H9 (cell line): ENCODE results near the gene CEP97. TPM values are rescaled to one million over a fixed set of nuclear protein-coding genes. Genes with fewer than 3 reads are reported as not detected.

Experiments used
- DNase-seq: peaks from one replicate; pipeline ENCODE4 v3.0.0-alpha.2; 2017
- H2AFZ ChIP-seq: one replicate; pipeline ENCODE4 v1.6.1; 2013; ENCODE audit warnings: mild to moderate bottlenecking, low read length, control low read depth, moderate library complexity
- H2AK5ac ChIP-seq: 2 replicates; pipeline ENCODE4 v1.6.1; 2013; ENCODE audit warnings: low read length, control low read depth, mixed read lengths; ENCODE audit not compliant: insufficient read length
- H2BK120ac ChIP-seq: one replicate; pipeline ENCODE4 v1.6.1; 2013; ENCODE audit warnings: low read depth, mild to moderate bottlenecking, low read length, control low read depth, inconsistent platforms; ENCODE audit not compliant: poor library complexity, severe bottlenecking
- H2BK12ac ChIP-seq: 2 replicates; pipeline ENCODE4 v1.6.1; 2013; ENCODE audit warnings: low read length, control low read depth, mixed read lengths, low read depth; ENCODE audit not compliant: insufficient read length
- H2BK15ac ChIP-seq: 2 replicates; pipeline ENCODE4 v1.6.1; 2013; ENCODE audit warnings: low read depth, low read length, control low read depth
- H2BK20ac ChIP-seq: one replicate; pipeline ENCODE4 v1.6.1; 2013; ENCODE audit warnings: low read depth, mild to moderate bottlenecking, low read length, control low read depth, inconsistent platforms; ENCODE audit not compliant: poor library complexity, severe bottlenecking
- H2BK5ac ChIP-seq: 2 replicates; pipeline ENCODE4 v1.6.1; 2013; ENCODE audit warnings: low read length, control low read depth, mixed read lengths; ENCODE audit not compliant: insufficient read length
- H3K14ac ChIP-seq: 2 replicates; pipeline ENCODE4 v1.6.1; 2013; ENCODE audit warnings: low read length, control low read depth; ENCODE audit not compliant: insufficient read depth
- H3K18ac ChIP-seq: 2 replicates; pipeline ENCODE4 v1.6.1; 2013; ENCODE audit warnings: low read depth, mild to moderate bottlenecking, mixed read lengths, low read length, control low read depth; ENCODE audit not compliant: insufficient read length
- H3K23ac ChIP-seq: 2 replicates; pipeline ENCODE4 v1.6.1; 2013; ENCODE audit warnings: low read length, control low read depth, mixed read lengths, low read depth; ENCODE audit not compliant: insufficient read length
- H3K23me2 ChIP-seq: 2 replicates; pipeline ENCODE4 v1.6.1; 2013; ENCODE audit warnings: low read depth, mild to moderate bottlenecking, mixed read lengths, low read length, control low read depth; ENCODE audit not compliant: insufficient read length, poor library complexity, severe bottlenecking
- H3K27ac ChIP-seq: 2 replicates; pipeline ENCODE4 v1.5.1; 2013; ENCODE audit warnings: low read length, control low read depth, mixed read lengths, low read depth; ENCODE audit not compliant: insufficient read length
- H3K27me3 ChIP-seq: 2 replicates; pipeline ENCODE4 v1.6.1; 2013; ENCODE audit warnings: low read length, control low read depth, inconsistent platforms; ENCODE audit not compliant: insufficient read depth
- H3K4ac ChIP-seq: 2 replicates; pipeline ENCODE4 v1.6.1; 2013; ENCODE audit warnings: low read depth, mild to moderate bottlenecking, control low read depth, inconsistent platforms, low read length, moderate library complexity
- H3K4me1 ChIP-seq: 2 replicates; pipeline ENCODE4 v1.6.1; 2013; ENCODE audit warnings: low read length, control low read depth, inconsistent platforms; ENCODE audit not compliant: insufficient read depth
- H3K4me2 ChIP-seq: 2 replicates; pipeline ENCODE4 v1.6.1; 2013; ENCODE audit warnings: low read length, control low read depth, mixed read lengths; ENCODE audit not compliant: insufficient read length, insufficient read depth
- H3K56ac ChIP-seq: 2 replicates; pipeline ENCODE4 v1.6.1; 2013; ENCODE audit warnings: low read depth, mild to moderate bottlenecking, mixed read lengths, low read length, control low read depth; ENCODE audit not compliant: insufficient read length
- H3K79me1 ChIP-seq: 2 replicates; pipeline ENCODE4 v1.6.1; 2013; ENCODE audit warnings: low read depth, mild to moderate bottlenecking, moderate library complexity, low read length, control low read depth, inconsistent platforms; ENCODE audit not compliant: insufficient read depth, poor library complexity, severe bottlenecking
- H3K79me2 ChIP-seq: 2 replicates; pipeline ENCODE4 v1.6.1; 2013; ENCODE audit warnings: low read length, control low read depth, inconsistent platforms; ENCODE audit not compliant: insufficient read depth
- H3K9ac ChIP-seq: 2 replicates; pipeline ENCODE4 v1.6.1; 2013; ENCODE audit warnings: low read length, control low read depth, mixed read lengths; ENCODE audit not compliant: insufficient read length; ENCODE audit errors: extremely low read depth
- H3K9me3 ChIP-seq: one replicate; pipeline ENCODE4 v1.6.1; 2013; ENCODE audit warnings: low read depth, low read length, inconsistent platforms; ENCODE audit not compliant: control insufficient read depth
- H3T11ph ChIP-seq: one replicate; pipeline ENCODE4 v1.6.1; 2013; ENCODE audit warnings: mild to moderate bottlenecking, low read length, control low read depth, inconsistent platforms
- H4K20me1 ChIP-seq: one replicate; pipeline ENCODE4 v1.6.1; 2013; ENCODE audit not compliant: control insufficient read depth, insufficient read length, insufficient read depth
- H4K5ac ChIP-seq: 2 replicates; pipeline ENCODE4 v1.6.1; 2013; ENCODE audit warnings: low read depth, mild to moderate bottlenecking, mixed read lengths, low read length, control low read depth; ENCODE audit not compliant: insufficient read length
- H4K8ac ChIP-seq: replicated peaks from 2 replicates; pipeline ENCODE4 v1.6.1; 2013; ENCODE audit warnings: low read length, control low read depth, mixed read lengths, low read depth; ENCODE audit not compliant: insufficient read length
- H4K91ac ChIP-seq: 2 replicates; pipeline ENCODE4 v1.6.1; 2013; ENCODE audit warnings: low read depth, mild to moderate bottlenecking, moderate library complexity, mixed read lengths, low read length, control low read depth; ENCODE audit not compliant: insufficient read length
- H3K27ac Mint-ChIP-seq, 3 experiments: 2 replicates in 2 of 3; 3 replicates in 1 of 3; pipeline ENCODE4 v1.8.0; 2020 to 2021; ENCODE audit warnings: mixed read lengths in 3 of 3, mild to moderate bottlenecking in 1 of 3, moderate library complexity in 1 of 3
- H3K27me3 Mint-ChIP-seq: 2 replicates; pipeline ENCODE4 v1.8.0; 2021; ENCODE audit warnings: low read depth, mild to moderate bottlenecking, moderate library complexity, mixed read lengths
- H3K36me3 Mint-ChIP-seq, 3 experiments: 2 replicates in 2 of 3; 3 replicates in 1 of 3; pipeline ENCODE4 v1.8.0; 2020 to 2021; ENCODE audit warnings: low read depth in 3 of 3, mixed read lengths in 3 of 3; ENCODE audit not compliant: insufficient read depth in 1 of 3
- H3K4me1 Mint-ChIP-seq, 2 experiments: 2 replicates each; pipeline ENCODE4 v1.8.0; 2020; ENCODE audit warnings: mixed read lengths in 2 of 2
- H3K4me3 Mint-ChIP-seq, 2 experiments: 2 replicates in 1 of 2; 3 replicates in 1 of 2; pipeline ENCODE4 v1.8.0; 2020 to 2021; ENCODE audit warnings: mild to moderate bottlenecking in 2 of 2, mixed read lengths in 2 of 2, moderate library complexity in 1 of 2
- H3K9me3 Mint-ChIP-seq, 2 experiments: 2 replicates in 1 of 2; 3 replicates in 1 of 2; pipeline ENCODE4 v1.8.0; 2020; ENCODE audit warnings: mild to moderate bottlenecking in 2 of 2, mixed read lengths in 2 of 2, moderate library complexity in 1 of 2
- WGBS: extraction: QIAGEN DNeasy Blood & Tissue Kit; methylation state at CpG from one replicate; pipeline ENCODE4 v1.1.7; 2013; ENCODE audit warnings: missing lambda C conversion rate, low lambda C conversion rate, mixed read lengths; ENCODE audit not compliant: insufficient read length; ENCODE audit errors: extremely low coverage; 5-methylcytosine and 5-hydroxymethylcytosine counted together
- total RNA-seq: library from RNA; stranded (reverse); gene quantifications from 2 replicates; pipeline ENCODE4 v1.2.1, GENCODE V29; 2021
- TF ChIP-seq, protein P1 (sequence below): fragments of 200-600 bp; sonication (generic); conservative IDR thresholded peaks from 3 replicates; pipeline ENCODE4 v1.8.0; 2021; ENCODE audit warnings: antibody characterized with exemption, mild to moderate bottlenecking

Gene CEP97
- total RNA-seq, 1 experiment from 2014 or later: 13.9 TPM

DNA sequence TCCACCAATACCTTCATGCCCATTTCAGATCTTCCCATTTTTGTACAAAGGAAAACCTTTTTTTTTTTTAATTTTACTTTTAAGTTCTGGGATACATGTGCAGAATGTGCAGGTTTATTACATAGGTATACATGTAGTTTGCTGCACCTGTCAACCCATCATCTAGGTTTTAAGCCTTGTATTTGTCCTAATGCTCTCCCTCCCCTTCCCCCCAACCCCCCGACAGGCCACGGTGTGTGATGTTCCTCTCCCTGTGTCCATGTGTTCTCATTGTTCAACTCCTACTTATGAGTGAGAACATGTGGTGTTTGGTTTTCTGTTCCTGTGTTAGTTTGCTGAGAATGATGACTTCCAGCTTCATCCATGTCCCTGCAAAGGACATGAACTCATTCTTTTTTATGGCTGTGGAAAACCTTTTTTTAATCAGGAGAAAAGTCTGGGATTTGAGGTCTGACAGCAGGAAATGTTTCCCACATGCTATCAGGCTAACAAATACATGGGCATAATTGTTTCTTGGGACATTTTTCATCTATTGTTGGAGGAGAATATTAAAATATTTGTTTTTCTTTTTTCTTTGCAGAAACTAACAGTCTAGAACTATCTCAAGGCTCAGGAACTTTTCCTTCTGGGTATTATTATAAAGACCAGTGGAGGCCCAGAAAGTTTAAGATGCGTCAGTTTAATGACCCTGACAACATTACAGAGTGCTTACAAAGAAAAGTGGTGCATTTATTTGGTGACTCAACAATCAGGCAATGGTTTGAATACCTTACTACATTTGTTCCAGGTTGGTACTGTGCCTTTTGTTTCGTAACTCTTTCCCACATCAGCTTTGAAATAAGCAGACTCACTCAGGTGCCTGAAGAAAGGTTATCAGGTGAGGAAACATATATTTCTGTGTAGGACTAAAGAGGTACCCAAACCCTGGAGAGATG lies 92.1 kb downstream of the CEP97 start:
- no peak overlapping the region for H3K14ac ChIP-seq
- no peak overlapping the region for H2BK5ac ChIP-seq
- H3K56ac ChIP-seq: no peak overlapping the region
- H2BK20ac ChIP-seq: no peak overlapping the region
- Mint-ChIP-seq H3K36me3 (peaks cover 0 to 11% (median 1%) of the 10 kb centered on the region in 3 experiments; a peak in 5 of 7 replicates), H3K27ac (peak overlapping the region in 2 of 3 experiments; percentile 24 to 61; a peak in 2 of 7 replicates), H3K27me3 (no peaks in the 10 kb centered on the region), H3K4me1 (peaks cover 0 to 3% of the 10 kb centered on the region in 2 experiments; a peak in 1 of 4 replicates), H3K4me3 (no peak overlapping the region), H3K9me3 (no peaks in the 10 kb centered on the region)
- no peak overlapping the region for H3K27ac ChIP-seq
- H3K18ac ChIP-seq: no peak overlapping the region
- H3K23ac ChIP-seq: no peak overlapping the region
- no peak overlapping the region for H2BK12ac ChIP-seq
- H3K79me2 ChIP-seq: no peaks in the 10 kb centered on the region
- H2AFZ ChIP-seq: no peak overlapping the region
- no peak overlapping the region for H3K9ac ChIP-seq
- no peak for DNase-seq
- H3K4me1 ChIP-seq: no peaks in the 10 kb centered on the region
- H3K9me3 ChIP-seq: no peaks in the 10 kb centered on the region
- no peak overlapping the region for H3K4ac ChIP-seq
- H4K5ac ChIP-seq: no peak overlapping the region
- no CpG with 5 or more reads among the region's 4 CpGs for WGBS
- H3T11ph ChIP-seq: no peak overlapping the region
- no peaks in the 10 kb centered on the region for H3K23me2 ChIP-seq
- H2BK120ac ChIP-seq: no peak overlapping the region
- no peak overlapping the region for H2BK15ac ChIP-seq
- H3K4me2 ChIP-seq: no peak overlapping the region
- no peak overlapping the region for H2AK5ac ChIP-seq
- no peak overlapping the region for H4K91ac ChIP-seq
- no peaks in the 10 kb centered on the region for H3K79me1 ChIP-seq
- H4K20me1 ChIP-seq: no peaks in the 10 kb centered on the region
- no peak overlapping the region for H4K8ac ChIP-seq
- no peaks in the 10 kb centered on the region for H3K27me3 ChIP-seq
- TF ChIP-seq, protein P1, sequence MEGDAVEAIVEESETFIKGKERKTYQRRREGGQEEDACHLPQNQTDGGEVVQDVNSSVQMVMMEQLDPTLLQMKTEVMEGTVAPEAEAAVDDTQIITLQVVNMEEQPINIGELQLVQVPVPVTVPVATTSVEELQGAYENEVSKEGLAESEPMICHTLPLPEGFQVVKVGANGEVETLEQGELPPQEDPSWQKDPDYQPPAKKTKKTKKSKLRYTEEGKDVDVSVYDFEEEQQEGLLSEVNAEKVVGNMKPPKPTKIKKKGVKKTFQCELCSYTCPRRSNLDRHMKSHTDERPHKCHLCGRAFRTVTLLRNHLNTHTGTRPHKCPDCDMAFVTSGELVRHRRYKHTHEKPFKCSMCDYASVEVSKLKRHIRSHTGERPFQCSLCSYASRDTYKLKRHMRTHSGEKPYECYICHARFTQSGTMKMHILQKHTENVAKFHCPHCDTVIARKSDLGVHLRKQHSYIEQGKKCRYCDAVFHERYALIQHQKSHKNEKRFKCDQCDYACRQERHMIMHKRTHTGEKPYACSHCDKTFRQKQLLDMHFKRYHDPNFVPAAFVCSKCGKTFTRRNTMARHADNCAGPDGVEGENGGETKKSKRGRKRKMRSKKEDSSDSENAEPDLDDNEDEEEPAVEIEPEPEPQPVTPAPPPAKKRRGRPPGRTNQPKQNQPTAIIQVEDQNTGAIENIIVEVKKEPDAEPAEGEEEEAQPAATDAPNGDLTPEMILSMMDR: no peak
